GM04503 (cell line): ENCODE measurements around the gene KPNA6.

Experiments
- DNase-seq: peaks from one replicate; pipeline ENCODE4 v3.0.0-alpha.2; 2012; ENCODE audit warnings: low read depth

The KPNA6 gene

GRCh38 chr1:32187850-32188249 is 80.0 kb downstream of the KPNA6 start:
- no peak for DNase-seq

GRCh38 chr1:32192220-32192948 is 84.5 kb downstream of the KPNA6 start:
- DNase-seq = no peak

- no peak for DNase-seq
These were observed 87.1 kb downstream of the KPNA6 start for GRCh38 chr1:32194984-32195383.

GRCh38 chr1:32195531-32195930 is 87.7 kb downstream of the KPNA6 start:
- no peak for DNase-seq

- DNase-seq = no peak
These were observed 88.3 kb downstream of the KPNA6 start for GRCh38 chr1:32195972-32196823.

- no peak for DNase-seq
These were observed 89.2 kb downstream of the KPNA6 start for GRCh38 chr1:32197074-32197473.

GRCh38 chr1:32197837-32198236 is 90.0 kb downstream of the KPNA6 start:
- DNase-seq = no peak

- DNase-seq = no peak
These were observed 90.6 kb downstream of the KPNA6 start for GRCh38 chr1:32198237-32199042.

- DNase-seq = no peak
These were observed 91.3 kb downstream of the KPNA6 start for GRCh38 chr1:32199043-32199716.

- no peak for DNase-seq
These were observed 91.8 kb downstream of the KPNA6 start for GRCh38 chr1:32199717-32200072.

GRCh38 chr1:32200226-32201010 is 92.6 kb downstream of the KPNA6 start, which contains the start of gene CCDC28B:
TSS of gene CCDC28B (plus strand) at chr1:32200595. CDS start at chr1:32201936, 1,341 bp downstream.
- DNase-seq = no peak

- no peak for DNase-seq
These were observed 93.4 kb downstream of the KPNA6 start for GRCh38 chr1:32201011-32201855.

GRCh38 chr1:32204943-32205361 is 97.1 kb downstream of the KPNA6 start:
- no peak for DNase-seq

- DNase-seq = no peak
These were observed 97.8 kb downstream of the KPNA6 start, which contains the start of gene IQCC for GRCh38 chr1:32205401-32206370. TSS of gene IQCC (plus strand) at chr1:32205671. CDS start at chr1:32205682, 11 bp downstream.

GRCh38 chr1:32208469-32208868 is 100.6 kb downstream of the KPNA6 start:
- DNase-seq = no peak

GRCh38 chr1:32208891-32209328 is 101.1 kb downstream of the KPNA6 start, which contains the start of gene DCDC2B:
TSS of gene DCDC2B (plus strand) at chr1:32209089. CDS start at chr1:32209094, 5 bp downstream.
- DNase-seq = no peak

GRCh38 chr1:32215629-32216480 is 108.0 kb downstream of the KPNA6 start:
- DNase-seq = no peak

GRCh38 chr1:32216566-32216965 is 108.7 kb downstream of the KPNA6 start:
- no peak for DNase-seq
